Right atrium auricular region (tissue), 2 donors: ENCODE data around the gene MCCC2. TPM values are rescaled to one million over a fixed set of nuclear protein-coding genes. Genes with fewer than 3 reads are reported as not detected.

Source experiments
- DNase-seq: peaks from one replicate; pipeline ENCODE4 v3.0.0-alpha.2; 2019; ENCODE audit warnings: low spot score
- H3K27ac ChIP-seq, 2 donors: fragments of 200-600 bp; sonication (generic); 1 replicate in 1 of 2; 2 replicates in 1 of 2; pipeline ENCODE4 v1.5.1; 2016 to 2019
- H3K27me3 ChIP-seq, 2 donors: fragments of 200-600 bp; sonication (generic); one replicate each; pipeline versions ENCODE4 v1.5.1 to v1.6.0; 2017 to 2019
- H3K36me3 ChIP-seq: fragments of 200-600 bp; sonication (generic); one replicate; pipeline ENCODE4 v1.5.1; 2016
- H3K4me1 ChIP-seq, 2 donors: fragments of 200-600 bp; sonication (generic); one replicate each; pipeline versions ENCODE4 v1.5.1 to v1.6.0; 2017 to 2019
- H3K4me3 ChIP-seq, 2 donors: fragments of 200-600 bp; sonication (generic); 1 replicate in 1 of 2; 2 replicates in 1 of 2; pipeline ENCODE4 v1.5.1; 2017 to 2019; ENCODE audit warnings: mild to moderate bottlenecking in 1 of 2, moderate library complexity in 1 of 2
- H3K9me3 ChIP-seq, 2 donors: fragments of 200-600 bp; sonication (generic); one replicate each; pipeline ENCODE4 v1.5.1; 2019
- CTCF ChIP-seq, 2 donors: fragments of 200-600 bp; sonication (generic); IDR thresholded peaks; one replicate each; pipeline ENCODE4 v1.5.1; 2019; ENCODE audit warnings: antibody characterized with exemption in 2 of 2
- total RNA-seq, 2 donors: library from RNA; depleted of rRNA; stranded (reverse); fragments of >200 nt; gene quantifications; one replicate each; pipeline ENCODE4 v1.1.0, GENCODE V29; 2016

MCCC2 gene
- total RNA-seq, 2 donors from 2014 or later: 30.7 to 73.6 TPM

GRCh38 chr5:71620630-71621029, 33.5 kb downstream of the MCCC2 start:
- Histone ChIP-seq H3K4me3 (no peak overlapping the region), H3K27ac (no peak overlapping the region), H3K9me3 (no peaks in the 10 kb centered on the region), H3K27me3 (no peaks in the 10 kb centered on the region), H3K36me3 (peaks cover 9% of the 10 kb centered on the region), H3K4me1 (no peaks in the 10 kb centered on the region)
- TF ChIP-seq CTCF (IDR thresholded peaks at IDR 0.05): no peak
- DNase-seq: no peak

- no peak overlapping the region for H3K27ac ChIP-seq
- H3K4me1 ChIP-seq: no peaks in the 10 kb centered on the region
- DNase-seq: no peak
- peaks cover 6% of the 10 kb centered on the region for H3K36me3 ChIP-seq
- H3K9me3 ChIP-seq: no peaks in the 10 kb centered on the region
- H3K27me3 ChIP-seq: no peaks in the 10 kb centered on the region
- no peak for TF ChIP-seq CTCF (IDR thresholded peaks at IDR 0.05)
- no peak overlapping the region for H3K4me3 ChIP-seq
These were observed 34.1 kb downstream of the MCCC2 start for GRCh38 chr5:71621268-71621667.

- no peak overlapping the region for H3K27ac ChIP-seq
- no peak for TF ChIP-seq CTCF (IDR thresholded peaks at IDR 0.05)
- no peaks in the 10 kb centered on the region for H3K27me3 ChIP-seq
- no peaks in the 10 kb centered on the region for H3K9me3 ChIP-seq
- H3K4me1 ChIP-seq: no peaks in the 10 kb centered on the region
- H3K4me3 ChIP-seq: no peak overlapping the region
- peaks cover 2% of the 10 kb centered on the region for H3K36me3 ChIP-seq
- no peak for DNase-seq
These were observed 34.6 kb downstream of the MCCC2 start for GRCh38 chr5:71621741-71622140.

GRCh38 chr5:71623221-71623794, 36.2 kb downstream of the MCCC2 start:
- no peak overlapping the region for H3K27ac ChIP-seq
- H3K9me3 ChIP-seq: no peaks in the 10 kb centered on the region
- no peak overlapping the region for H3K4me3 ChIP-seq
- H3K36me3 ChIP-seq: peaks cover 5% of the 10 kb centered on the region
- no peak for TF ChIP-seq CTCF (IDR thresholded peaks at IDR 0.05)
- no peaks in the 10 kb centered on the region for H3K27me3 ChIP-seq
- H3K4me1 ChIP-seq: no peaks in the 10 kb centered on the region
- no peak for DNase-seq

- no peak overlapping the region for H3K4me3 ChIP-seq
- peaks cover 0 to 8% of the 10 kb centered on the region in 2 donors for H3K4me1 ChIP-seq
- no peak for DNase-seq
- H3K36me3 ChIP-seq: peaks cover 11% of the 10 kb centered on the region
- TF ChIP-seq CTCF (IDR thresholded peaks at IDR 0.05): no peak
- no peaks in the 10 kb centered on the region for H3K9me3 ChIP-seq
- H3K27ac ChIP-seq: no peak overlapping the region
- no peaks in the 10 kb centered on the region for H3K27me3 ChIP-seq
These were observed 42.8 kb downstream of the MCCC2 start for GRCh38 chr5:71629950-71630349.

- peaks cover 0 to 8% of the 10 kb centered on the region in 2 donors for H3K4me1 ChIP-seq
- H3K4me3 ChIP-seq: no peak overlapping the region
- H3K36me3 ChIP-seq: peaks cover 16% of the 10 kb centered on the region
- H3K27me3 ChIP-seq: no peaks in the 10 kb centered on the region
- TF ChIP-seq CTCF (IDR thresholded peaks at IDR 0.05): no peak
- no peaks in the 10 kb centered on the region for H3K9me3 ChIP-seq
- no peak overlapping the region for H3K27ac ChIP-seq
- DNase-seq: no peak
These were observed 43.9 kb downstream of the MCCC2 start for GRCh38 chr5:71631070-71631469.
